Body of pancreas (tissue), 4 donors: ENCODE measurements around the gene SYMPK.

Source experiments
- CTCF ChIP-seq, 7 experiments: fragments of 450-650 bp in 4 of 7; fragments of 200-600 bp in 3 of 7; sonication (generic) in 3 of 7; IDR thresholded peaks; one replicate each; pipeline ENCODE4 v1.5.1; 2016 to 2019; ENCODE audit warnings: antibody characterized with exemption in 7 of 7
- POLR2A ChIP-seq, 3 donors: fragments of 450-650 bp; IDR thresholded peaks; one replicate each; pipeline ENCODE4 v1.6.1; 2016; ENCODE audit warnings: antibody characterized with exemption in 3 of 3, mild to moderate bottlenecking in 2 of 3

GRCh38 chr19:45768655-45768983 is 94.3 kb downstream of the SYMPK start:
- TF ChIP-seq CTCF (IDR thresholded peaks at IDR 0.05): no peak
- no peak for TF ChIP-seq POLR2A (IDR thresholded peaks at IDR 0.05)
